HepG2 (cell line): ENCODE measurements around the gene GAS2. TPM values are rescaled to one million over a fixed set of nuclear protein-coding genes. Genes with fewer than 3 reads are reported as not detected.

Source experiments
- HDAC1 ChIP-seq: sonication (generic); formaldehyde crosslinking; IDR thresholded peaks from 2 replicates; pipeline ENCODE4 v1.5.1; 2020; ENCODE audit warnings: mild to moderate bottlenecking, missing genetic modification reagents
- KLF12 ChIP-seq: sonication (generic); formaldehyde crosslinking; IDR thresholded peaks from 2 replicates; pipeline ENCODE4 v1.4.0; 2020; ENCODE audit warnings: missing genetic modification reagents, borderline replicate concordance
- NKX3-1 ChIP-seq: sonication (generic); formaldehyde crosslinking; IDR thresholded peaks from 2 replicates; pipeline ENCODE4 v1.5.0; 2020; ENCODE audit warnings: missing genetic modification reagents
- SIN3B ChIP-seq: fragments of 150-350 bp; IDR thresholded peaks from 2 replicates; pipeline ENCODE4 v1.6.1; 2014; ENCODE audit warnings: low read length
- SMYD3 ChIP-seq: sonication (generic); formaldehyde crosslinking; IDR thresholded peaks from 2 replicates; pipeline ENCODE4 v1.8.1; 2023; ENCODE audit warnings: mild to moderate bottlenecking, missing genetic modification reagents
- SRSF1 ChIP-seq: fragments of 200-400 bp; formaldehyde crosslinking; optimal IDR thresholded peaks from 2 replicates; pipeline ENCODE3; 2017; ENCODE audit warnings: mild to moderate bottlenecking, low read depth, low read length, moderate library complexity
- SRSF9 ChIP-seq: fragments of 200-400 bp; formaldehyde crosslinking; IDR thresholded peaks from 2 replicates; pipeline ENCODE4 v1.6.1; 2018; ENCODE audit warnings: borderline replicate concordance, mild to moderate bottlenecking, low read depth, low read length; ENCODE audit not compliant: insufficient read depth, poor library complexity, severe bottlenecking
- STAG1 ChIP-seq: sonication (generic); formaldehyde crosslinking; IDR thresholded peaks from 2 replicates; pipeline ENCODE4 v1.4.0; 2020; ENCODE audit warnings: missing genetic modification reagents
- ZNF121 ChIP-seq: sonication (generic); formaldehyde crosslinking; IDR thresholded peaks from 2 replicates; pipeline ENCODE4 v1.5.0; 2020; ENCODE audit warnings: mild to moderate bottlenecking, missing genetic modification reagents
- ZNF431 ChIP-seq: sonication (generic); formaldehyde crosslinking; IDR thresholded peaks from 2 replicates; pipeline ENCODE4 v1.9.0; 2022; ENCODE audit warnings: missing genetic modification reagents, low read depth, mild to moderate bottlenecking, borderline replicate concordance
- polyA plus RNA-seq, 8 experiments: library from polyadenylated mRNA; depleted of rRNA in 3 of 8; stranded (reverse) in 7 of 8; unstranded in 1 of 8; fragments of >200 nt; fragmentation: Illumina TruSeq in 4 of 8; extraction: Trizol in 4 of 8; gene quantifications; 2 replicates each; pipeline versions ENCODE4 v1.2.1 to v1.2.3, GENCODE V29; 2011 to 2016; ENCODE audit warnings: low read depth in 4 of 8, missing spikeins in 1 of 8, mixed read lengths in 1 of 8; ENCODE audit not compliant: insufficient read depth in 1 of 8
- total RNA-seq, 5 experiments: library from RNA; depleted of rRNA; stranded (reverse); fragments of >200 nt; fragmentation: Illumina TruSeq; extraction: Trizol; gene quantifications; 2 replicates each; pipeline ENCODE4 v1.2.3, GENCODE V29; 2016; ENCODE audit warnings: low read depth in 1 of 5
- TF ChIP-seq, protein P1 (sequence below): sonication (generic); formaldehyde crosslinking; IDR thresholded peaks from 2 replicates; pipeline ENCODE4 v1.4.0; 2020; ENCODE audit warnings: missing genetic modification reagents, borderline replicate concordance
- TF ChIP-seq, protein P2 (sequence below): sonication (generic); formaldehyde crosslinking; IDR thresholded peaks from 2 replicates; pipeline ENCODE4 v1.9.0; 2021; ENCODE audit warnings: missing genetic modification reagents, borderline replicate concordance
- TF ChIP-seq, protein P3 (sequence below): sonication (generic); formaldehyde crosslinking; IDR thresholded peaks from 2 replicates; pipeline ENCODE4 v1.8.1; 2023; ENCODE audit warnings: mild to moderate bottlenecking, moderate library complexity, missing genetic modification reagents
- TF ChIP-seq, protein P4 (sequence below): sonication (generic); formaldehyde crosslinking; IDR thresholded peaks from 2 replicates; pipeline ENCODE4 v1.8.0; 2023; ENCODE audit warnings: mild to moderate bottlenecking, missing genetic modification reagents
- TF ChIP-seq, protein P5 (sequence below): sonication (generic); formaldehyde crosslinking; IDR thresholded peaks from 2 replicates; pipeline ENCODE4 v1.5.1; 2020; ENCODE audit warnings: missing genetic modification reagents, mild to moderate bottlenecking, borderline replicate concordance

GAS2 gene
- total and polyA plus RNA-seq, 2 of the 13 experiments (the other 11 are each of a cell fraction or from before 2014, with no cell fraction given), result 26.0 to 85.1 TPM

DNA sequence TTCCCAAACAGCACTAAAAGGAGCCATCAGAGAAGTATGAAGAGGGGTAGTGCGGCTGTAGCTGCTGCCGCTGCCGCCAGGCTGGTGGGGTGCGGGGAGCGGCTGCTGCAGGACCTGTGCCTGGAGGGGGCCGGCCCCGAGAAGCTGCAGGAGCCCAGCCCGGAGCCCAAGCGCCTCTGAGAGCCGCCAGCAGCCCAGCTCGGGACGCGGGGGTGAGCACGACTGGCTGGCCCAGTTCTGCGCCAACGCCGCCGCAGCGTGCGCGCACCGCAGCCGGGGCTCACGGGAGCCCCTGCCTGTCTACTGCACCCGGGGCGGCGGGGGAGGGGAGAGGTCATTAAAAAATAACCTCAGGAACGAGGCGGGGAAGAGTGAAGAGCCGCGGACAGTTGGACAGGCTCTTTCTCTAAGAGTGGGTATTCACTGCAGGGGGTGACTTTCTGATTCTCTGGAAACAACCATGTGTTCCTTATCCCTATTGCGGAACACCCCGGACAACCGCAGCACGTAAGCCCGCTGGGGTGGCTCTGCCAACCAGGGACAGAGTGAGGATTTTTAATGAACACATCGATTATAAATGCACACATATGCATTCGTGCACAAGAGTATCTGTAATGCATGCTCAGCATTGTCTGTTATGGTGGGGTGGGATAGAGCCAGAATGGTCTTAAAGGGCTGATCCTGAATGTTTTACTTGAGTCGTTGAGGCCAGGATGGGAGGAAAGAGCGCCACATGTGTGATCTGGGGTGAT is 453 bp downstream of the GAS2 start (continued):
- TF ChIP-seq KLF12 (no peak), STAG1 (CRISPR knock-in tag) (no peak), SIN3B (no peak), NKX3-1 (peak; percentile 72), SRSF1 (peak; percentile 86), ZNF121 (0 out of 2 replicates have a peak, but pooled peaks have one; percentile 36), SRSF9 (no peak), ZNF431 (CRISPR knock-in tag) (no peak), HDAC1 (CRISPR knock-in tag) (peak; percentile 67), SMYD3 (CRISPR knock-in tag) (no peak)
- TF ChIP-seq, protein P1, sequence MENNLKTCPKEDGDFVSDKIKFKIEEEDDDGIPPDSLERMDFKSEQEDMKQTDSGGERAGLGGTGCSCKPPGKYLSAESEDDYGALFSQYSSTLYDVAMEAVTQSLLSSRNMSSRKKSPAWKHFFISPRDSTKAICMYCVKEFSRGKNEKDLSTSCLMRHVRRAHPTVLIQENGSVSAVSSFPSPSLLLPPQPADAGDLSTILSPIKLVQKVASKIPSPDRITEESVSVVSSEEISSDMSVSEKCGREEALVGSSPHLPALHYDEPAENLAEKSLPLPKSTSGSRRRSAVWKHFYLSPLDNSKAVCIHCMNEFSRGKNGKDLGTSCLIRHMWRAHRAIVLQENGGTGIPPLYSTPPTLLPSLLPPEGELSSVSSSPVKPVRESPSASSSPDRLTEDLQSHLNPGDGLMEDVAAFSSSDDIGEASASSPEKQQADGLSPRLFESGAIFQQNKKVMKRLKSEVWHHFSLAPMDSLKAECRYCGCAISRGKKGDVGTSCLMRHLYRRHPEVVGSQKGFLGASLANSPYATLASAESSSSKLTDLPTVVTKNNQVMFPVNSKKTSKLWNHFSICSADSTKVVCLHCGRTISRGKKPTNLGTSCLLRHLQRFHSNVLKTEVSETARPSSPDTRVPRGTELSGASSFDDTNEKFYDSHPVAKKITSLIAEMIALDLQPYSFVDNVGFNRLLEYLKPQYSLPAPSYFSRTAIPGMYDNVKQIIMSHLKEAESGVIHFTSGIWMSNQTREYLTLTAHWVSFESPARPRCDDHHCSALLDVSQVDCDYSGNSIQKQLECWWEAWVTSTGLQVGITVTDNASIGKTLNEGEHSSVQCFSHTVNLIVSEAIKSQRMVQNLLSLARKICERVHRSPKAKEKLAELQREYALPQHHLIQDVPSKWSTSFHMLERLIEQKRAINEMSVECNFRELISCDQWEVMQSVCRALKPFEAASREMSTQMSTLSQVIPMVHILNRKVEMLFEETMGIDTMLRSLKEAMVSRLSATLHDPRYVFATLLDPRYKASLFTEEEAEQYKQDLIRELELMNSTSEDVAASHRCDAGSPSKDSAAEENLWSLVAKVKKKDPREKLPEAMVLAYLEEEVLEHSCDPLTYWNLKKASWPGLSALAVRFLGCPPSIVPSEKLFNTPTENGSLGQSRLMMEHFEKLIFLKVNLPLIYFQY (CRISPR knock-in tag), result 0 out of 2 replicates have a peak, but pooled peaks have one; percentile 30
- TF ChIP-seq, protein P2, sequence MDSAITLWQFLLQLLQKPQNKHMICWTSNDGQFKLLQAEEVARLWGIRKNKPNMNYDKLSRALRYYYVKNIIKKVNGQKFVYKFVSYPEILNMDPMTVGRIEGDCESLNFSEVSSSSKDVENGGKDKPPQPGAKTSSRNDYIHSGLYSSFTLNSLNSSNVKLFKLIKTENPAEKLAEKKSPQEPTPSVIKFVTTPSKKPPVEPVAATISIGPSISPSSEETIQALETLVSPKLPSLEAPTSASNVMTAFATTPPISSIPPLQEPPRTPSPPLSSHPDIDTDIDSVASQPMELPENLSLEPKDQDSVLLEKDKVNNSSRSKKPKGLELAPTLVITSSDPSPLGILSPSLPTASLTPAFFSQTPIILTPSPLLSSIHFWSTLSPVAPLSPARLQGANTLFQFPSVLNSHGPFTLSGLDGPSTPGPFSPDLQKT (CRISPR knock-in tag), result no peak
- TF ChIP-seq, protein P3, sequence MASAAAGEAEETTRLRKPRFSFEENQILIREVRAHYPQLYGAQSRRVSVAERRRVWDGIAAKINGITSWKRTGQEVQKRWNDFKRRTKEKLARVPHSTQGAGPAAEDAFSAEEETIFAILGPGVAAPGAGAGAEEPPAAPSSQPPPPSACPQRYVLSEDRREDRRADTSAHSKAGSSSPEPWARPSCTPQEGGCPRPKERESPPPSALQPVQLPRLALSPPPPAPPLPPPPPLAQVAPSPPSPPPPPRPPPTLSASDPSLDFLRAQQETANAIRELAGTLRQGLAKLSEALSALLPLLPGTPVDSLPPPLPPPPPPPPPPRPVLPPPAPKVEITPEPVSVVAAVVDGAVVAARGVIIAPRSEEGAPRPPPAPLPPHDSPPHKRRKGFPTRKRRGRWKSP (CRISPR knock-in tag), result peak; percentile 96
- TF ChIP-seq, protein P4, sequence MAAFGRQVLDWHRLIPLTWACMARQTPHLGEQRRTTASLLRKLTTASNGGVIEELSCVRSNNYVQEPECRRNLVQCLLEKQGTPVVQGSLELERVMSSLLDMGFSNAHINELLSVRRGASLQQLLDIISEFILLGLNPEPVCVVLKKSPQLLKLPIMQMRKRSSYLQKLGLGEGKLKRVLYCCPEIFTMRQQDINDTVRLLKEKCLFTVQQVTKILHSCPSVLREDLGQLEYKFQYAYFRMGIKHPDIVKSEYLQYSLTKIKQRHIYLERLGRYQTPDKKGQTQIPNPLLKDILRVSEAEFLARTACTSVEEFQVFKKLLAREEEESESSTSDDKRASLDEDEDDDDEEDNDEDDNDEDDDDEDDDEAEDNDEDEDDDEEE (CRISPR knock-in tag), result peak; percentile 51; the same call in 1 of the 2 replicates
- TF ChIP-seq, protein P5, sequence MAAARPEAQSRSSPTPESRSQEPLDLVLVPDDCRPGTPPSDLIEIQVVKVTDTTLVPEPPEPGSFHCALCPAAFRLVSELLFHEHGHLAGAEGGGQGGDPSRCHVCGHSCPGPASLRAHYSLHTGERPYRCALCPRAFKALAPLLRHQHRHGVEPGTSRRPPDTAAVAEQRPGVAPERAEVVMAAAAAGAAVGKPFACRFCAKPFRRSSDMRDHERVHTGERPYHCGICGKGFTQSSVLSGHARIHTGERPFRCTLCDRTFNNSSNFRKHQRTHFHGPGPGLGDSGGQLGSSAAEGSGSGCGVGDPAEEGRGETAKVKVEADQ, result no peak
